DMS 273 (cell line): ENCODE data around the gene PTPN3.
"Not testable (repeated sequence)": the region's sequence is repeated elsewhere in the genome, so short reads cannot be mapped to it uniquely, and the experiment has no call there.

ENCODE experiments used
- DNase-seq: peaks from one replicate; lab custom pipeline; 2025; ENCODE audit not compliant: unreplicated experiment; lab: John Stamatoyannopoulos, UW

The PTPN3 gene

GRCh38 chr9:109498195-109499092 is at the start of gene PTPN3:
Gene PTPN3 (minus strand): TSS chr9:109498307. CDS start chr9:109463434, 34,873 bp downstream.
- DNase-seq = peak; percentile 60

GRCh38 chr9:109544954-109545353 is 46.8 kb upstream of the PTPN3 start:
- not testable (repeated sequence) for DNase-seq

GRCh38 chr9:109542922-109543321 is 44.8 kb upstream of the PTPN3 start:
- no peak for DNase-seq

GRCh38 chr9:109538346-109538745 is 40.2 kb upstream of the PTPN3 start:
- DNase-seq = no peak

GRCh38 chr9:109537288-109537687 is 39.2 kb upstream of the PTPN3 start:
- DNase-seq = no peak

GRCh38 chr9:109536859-109537258 is 38.8 kb upstream of the PTPN3 start:
- DNase-seq = peak; percentile 23

GRCh38 chr9:109535365-109535764 is 37.3 kb upstream of the PTPN3 start:
- no peak for DNase-seq

GRCh38 chr9:109534151-109534550 is 36.0 kb upstream of the PTPN3 start:
- DNase-seq = no peak

GRCh38 chr9:109532652-109533051 is 34.5 kb upstream of the PTPN3 start:
- DNase-seq = not testable (repeated sequence)

GRCh38 chr9:109522106-109522505 is 24.0 kb upstream of the PTPN3 start:
- DNase-seq = no peak

- DNase-seq = peak; percentile 90
These were observed 22.5 kb upstream of the PTPN3 start for GRCh38 chr9:109520475-109521132.

GRCh38 chr9:109519366-109519765 is 21.3 kb upstream of the PTPN3 start:
- DNase-seq = no peak

GRCh38 chr9:109518621-109519335 is 20.7 kb upstream of the PTPN3 start:
- DNase-seq = no peak

GRCh38 chr9:109517901-109518377 is 19.8 kb upstream of the PTPN3 start:
- DNase-seq = no peak

GRCh38 chr9:109513871-109514270 is 15.8 kb upstream of the PTPN3 start:
- DNase-seq = no peak

- DNase-seq = peak; percentile 50
These were observed 14.2 kb upstream of the PTPN3 start for GRCh38 chr9:109512170-109512756.

GRCh38 chr9:109510506-109510905 is 12.4 kb upstream of the PTPN3 start:
- DNase-seq = no peak

- DNase-seq = not testable (repeated sequence)
These were observed 11.9 kb upstream of the PTPN3 start for GRCh38 chr9:109510042-109510441.

GRCh38 chr9:109509611-109510010 is 11.5 kb upstream of the PTPN3 start:
- no peak for DNase-seq

GRCh38 chr9:109507421-109507838 is 9.3 kb upstream of the PTPN3 start:
- DNase-seq = no peak

GRCh38 chr9:109506097-109506712 is 8.1 kb upstream of the PTPN3 start:
- DNase-seq = no peak
